NCI-H446 treated with DMSO at 0.1 percent for 48 hours (cell line): ENCODE results near the gene PTPRM.

ENCODE experiments used
- DNase-seq: peaks from one replicate; lab custom pipeline; 2025; lab: John Stamatoyannopoulos, UW

PTPRM gene

GRCh38 chr18:7755753-7756475 is 188.8 kb downstream of the PTPRM start:
- no peak for DNase-seq

- no peak for DNase-seq
Observed at GRCh38 chr18:7757175-7757574, 190.1 kb downstream of the PTPRM start.

GRCh38 chr18:7758764-7759163 is 191.6 kb downstream of the PTPRM start:
- no peak for DNase-seq

- no peak for DNase-seq
Observed at GRCh38 chr18:7760967-7761948, 194.1 kb downstream of the PTPRM start.

GRCh38 chr18:7764405-7764804 is 197.3 kb downstream of the PTPRM start:
- no peak for DNase-seq

GRCh38 chr18:7766346-7766745 is 199.2 kb downstream of the PTPRM start:
- no peak for DNase-seq

- no peak for DNase-seq
Observed at GRCh38 chr18:7766817-7767216, 199.7 kb downstream of the PTPRM start.

GRCh38 chr18:7770908-7771307 is 203.8 kb downstream of the PTPRM start:
- DNase-seq: no peak

GRCh38 chr18:7772510-7772888 is 205.4 kb downstream of the PTPRM start:
- DNase-seq: no peak

GRCh38 chr18:7772951-7773350 is 205.8 kb downstream of the PTPRM start:
- no peak for DNase-seq

- DNase-seq: no peak
Observed at GRCh38 chr18:7775128-7775527, 208.0 kb downstream of the PTPRM start.

GRCh38 chr18:7775843-7776242 is 208.7 kb downstream of the PTPRM start:
- no peak for DNase-seq

- DNase-seq: no peak
Observed at GRCh38 chr18:7778181-7778580, 211.1 kb downstream of the PTPRM start.

- no peak for DNase-seq
Observed at GRCh38 chr18:7779211-7779610, 212.1 kb downstream of the PTPRM start.

GRCh38 chr18:7784171-7784570 is 217.1 kb downstream of the PTPRM start:
- DNase-seq: no peak

- DNase-seq: no peak
Observed at GRCh38 chr18:7786569-7786968, 219.5 kb downstream of the PTPRM start.

- DNase-seq: no peak
Observed at GRCh38 chr18:7787339-7787738, 220.2 kb downstream of the PTPRM start.

- DNase-seq: no peak
Observed at GRCh38 chr18:7789856-7790552, 222.9 kb downstream of the PTPRM start.

- DNase-seq: no peak
Observed at GRCh38 chr18:7793100-7793499, 226.0 kb downstream of the PTPRM start.

- no peak for DNase-seq
Observed at GRCh38 chr18:7803956-7804469, 236.9 kb downstream of the PTPRM start.

GRCh38 chr18:7805096-7805495 is 238.0 kb downstream of the PTPRM start:
- no peak for DNase-seq

GRCh38 chr18:7805880-7806279 is 238.8 kb downstream of the PTPRM start:
- no peak for DNase-seq
